Esophagus squamous epithelium (tissue), 4 donors: ENCODE results near the gene EHBP1.

Experiments used
- POLR2A ChIP-seq, 4 donors: fragments of 450-650 bp; IDR thresholded peaks; one replicate each; pipeline ENCODE4 v1.6.1; 2017; ENCODE audit warnings: antibody characterized with exemption in 4 of 4, mild to moderate bottlenecking in 4 of 4, moderate library complexity in 3 of 4
- TF ChIP-seq, protein P1 (sequence below), 6 experiments: fragments of 450-650 bp in 4 of 6; fragments of 200-600 bp in 2 of 6; sonication (generic) in 2 of 6; IDR thresholded peaks; one replicate each; pipeline ENCODE4 v1.5.1; 2016 to 2019; ENCODE audit warnings: antibody characterized with exemption in 6 of 6, mild to moderate bottlenecking in 4 of 6, moderate library complexity in 4 of 6

- TF ChIP-seq, protein P1, sequence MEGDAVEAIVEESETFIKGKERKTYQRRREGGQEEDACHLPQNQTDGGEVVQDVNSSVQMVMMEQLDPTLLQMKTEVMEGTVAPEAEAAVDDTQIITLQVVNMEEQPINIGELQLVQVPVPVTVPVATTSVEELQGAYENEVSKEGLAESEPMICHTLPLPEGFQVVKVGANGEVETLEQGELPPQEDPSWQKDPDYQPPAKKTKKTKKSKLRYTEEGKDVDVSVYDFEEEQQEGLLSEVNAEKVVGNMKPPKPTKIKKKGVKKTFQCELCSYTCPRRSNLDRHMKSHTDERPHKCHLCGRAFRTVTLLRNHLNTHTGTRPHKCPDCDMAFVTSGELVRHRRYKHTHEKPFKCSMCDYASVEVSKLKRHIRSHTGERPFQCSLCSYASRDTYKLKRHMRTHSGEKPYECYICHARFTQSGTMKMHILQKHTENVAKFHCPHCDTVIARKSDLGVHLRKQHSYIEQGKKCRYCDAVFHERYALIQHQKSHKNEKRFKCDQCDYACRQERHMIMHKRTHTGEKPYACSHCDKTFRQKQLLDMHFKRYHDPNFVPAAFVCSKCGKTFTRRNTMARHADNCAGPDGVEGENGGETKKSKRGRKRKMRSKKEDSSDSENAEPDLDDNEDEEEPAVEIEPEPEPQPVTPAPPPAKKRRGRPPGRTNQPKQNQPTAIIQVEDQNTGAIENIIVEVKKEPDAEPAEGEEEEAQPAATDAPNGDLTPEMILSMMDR (IDR thresholded peaks at IDR 0.05): no peak
- TF ChIP-seq POLR2A (IDR thresholded peaks at IDR 0.05): no peak
Observed at GRCh38 chr2:62743506-62743905, 38.0 kb downstream of the EHBP1 start.
